Psoas muscle (tissue), 8 donors: ENCODE results near the gene SF3B2. TPM values are rescaled to one million over a fixed set of nuclear protein-coding genes. Genes with fewer than 3 reads are reported as not detected.

Source experiments
- ATAC-seq, 4 donors: fragments of 200-7000 bp; cut with Tn5 transposase; one replicate each; pipeline ENCODE4 v1.9.1; 2020; ENCODE audit warnings: moderate library complexity in 3 of 4, mild to moderate bottlenecking in 2 of 4
- DNase-seq, 2 donors: peaks; one replicate each; pipeline ENCODE4 v3.0.0-alpha.2; 2020
- H3K27ac ChIP-seq: fragments of 200-600 bp; one replicate; pipeline ENCODE4 v1.8.0; 2022
- H3K27me3 ChIP-seq, 3 donors: fragments of 200-600 bp in 1 of 3; one replicate each; pipeline versions ENCODE4 v1.6.1 to v1.8.0; 2013 to 2022; ENCODE audit warnings: low read length in 2 of 3, mild to moderate bottlenecking in 2 of 3, moderate library complexity in 1 of 3; ENCODE audit not compliant: insufficient read depth in 3 of 3
- H3K36me3 ChIP-seq, 2 donors: fragments of 200-600 bp in 1 of 2; one replicate each; pipeline versions ENCODE4 v1.6.1 to v1.8.0; 2013 to 2022; ENCODE audit warnings: low read depth in 1 of 2, mild to moderate bottlenecking in 1 of 2, moderate library complexity in 1 of 2; ENCODE audit not compliant: insufficient read depth in 1 of 2
- H3K4me1 ChIP-seq: fragments of 200-600 bp; one replicate; pipeline ENCODE4 v1.8.0; 2022
- H3K4me3 ChIP-seq: fragments of 200-600 bp; one replicate; pipeline ENCODE4 v1.8.0; 2022; ENCODE audit warnings: mild to moderate bottlenecking
- H3K9me3 ChIP-seq: fragments of 200-600 bp; one replicate; pipeline ENCODE4 v1.8.0; 2022
- WGBS, 3 donors: extraction: QIAGEN DNeasy Blood & Tissue Kit; methylation state at CpG; one replicate each; pipeline versions ENCODE4 v1.1.6 to v1.1.7; 2013; 5-methylcytosine and 5-hydroxymethylcytosine counted together
- intact Hi-C, 2 donors: fragments of 100-400 bp; cut with DNase I; formaldehyde crosslinking; loops; one replicate each; pipeline versions ENCODE4 v1.11.0 to v1.14.2; 2022
- polyA plus RNA-seq, 3 donors: library from polyadenylated mRNA; stranded (reverse); fragments of 200-250 nt; gene quantifications; one replicate each; pipeline ENCODE4 v1.2.3, GENCODE V29; 2013
- total RNA-seq, 4 donors: library from RNA; stranded (reverse); fragmentation: NEBNext Ultra II Directional in 2 of 4; extraction: Animal tissue kit (Norgen Biotek cat#: 25700) in 2 of 4; gene quantifications; one replicate each; pipeline versions ENCODE4 v1.2.1 to v1.2.4, GENCODE V29; 2021 to 2023
- TF ChIP-seq, protein P1 (sequence below): fragments of 200-600 bp; IDR thresholded peaks from one replicate; pipeline ENCODE4 v1.8.0; 2022; ENCODE audit warnings: antibody characterized with exemption
- donor health status: healthy with polysubstance abuse.
- donor health status: DM: no; HTN: no; CAD: no; lungs with moderate emphysema.
- donor health status: Bipolar disorder and iron deficiency.
- donor health status: healthy.
- donor health status: DM: yes; HTN: yes; CAD: no.
- donor health status: DM: no; HTN: no; CAD: no.
- donor health status: DM: no; HTN: no; CAD: no.
- donor health status: DM: yes; HTN: yes; CAD: no.

The SF3B2 gene
- total and polyA plus RNA-seq, 7 donors = 62.8 to 135 (median 90.8) TPM

DNA sequence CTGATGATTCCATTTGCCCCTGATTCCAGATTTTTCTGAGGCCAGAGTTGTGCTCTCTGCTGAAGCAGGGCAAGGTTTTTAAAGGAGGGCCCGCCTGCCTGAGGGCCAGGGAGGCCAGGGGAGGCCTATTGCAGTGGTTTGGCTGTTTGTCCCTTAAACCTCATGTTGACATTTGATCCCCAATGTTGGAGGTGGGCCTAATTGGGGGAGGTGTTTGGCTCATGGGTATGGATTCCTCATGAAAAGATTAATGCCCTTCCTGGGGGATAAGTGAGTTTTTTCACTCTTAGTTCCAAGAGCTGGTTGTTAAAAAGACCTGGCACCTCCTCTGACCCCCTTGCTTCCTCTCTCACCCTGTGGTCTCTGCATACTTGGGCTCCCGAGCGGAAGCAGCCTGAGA, 12.4 kb upstream of the SF3B2 start:
- ATAC-seq = no peak
- Histone ChIP-seq H3K27ac (no peak overlapping the region), H3K4me3 (no peak overlapping the region), H3K9me3 (no peaks in the 10 kb centered on the region), H3K36me3 (no peaks in the 10 kb centered on the region), H3K27me3 (peaks cover 0 to 1% (median 0%) of the 10 kb centered on the region in 3 donors), H3K4me1 (no peaks in the 10 kb centered on the region)
- 74 to 87% (median 77%) methylated on average over 3 of the region's 3 CpGs for WGBS, 3 donors
- TF ChIP-seq, protein P1, sequence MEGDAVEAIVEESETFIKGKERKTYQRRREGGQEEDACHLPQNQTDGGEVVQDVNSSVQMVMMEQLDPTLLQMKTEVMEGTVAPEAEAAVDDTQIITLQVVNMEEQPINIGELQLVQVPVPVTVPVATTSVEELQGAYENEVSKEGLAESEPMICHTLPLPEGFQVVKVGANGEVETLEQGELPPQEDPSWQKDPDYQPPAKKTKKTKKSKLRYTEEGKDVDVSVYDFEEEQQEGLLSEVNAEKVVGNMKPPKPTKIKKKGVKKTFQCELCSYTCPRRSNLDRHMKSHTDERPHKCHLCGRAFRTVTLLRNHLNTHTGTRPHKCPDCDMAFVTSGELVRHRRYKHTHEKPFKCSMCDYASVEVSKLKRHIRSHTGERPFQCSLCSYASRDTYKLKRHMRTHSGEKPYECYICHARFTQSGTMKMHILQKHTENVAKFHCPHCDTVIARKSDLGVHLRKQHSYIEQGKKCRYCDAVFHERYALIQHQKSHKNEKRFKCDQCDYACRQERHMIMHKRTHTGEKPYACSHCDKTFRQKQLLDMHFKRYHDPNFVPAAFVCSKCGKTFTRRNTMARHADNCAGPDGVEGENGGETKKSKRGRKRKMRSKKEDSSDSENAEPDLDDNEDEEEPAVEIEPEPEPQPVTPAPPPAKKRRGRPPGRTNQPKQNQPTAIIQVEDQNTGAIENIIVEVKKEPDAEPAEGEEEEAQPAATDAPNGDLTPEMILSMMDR = no peak
- intact Hi-C loops = no loop called here
- no peak for DNase-seq

DNA sequence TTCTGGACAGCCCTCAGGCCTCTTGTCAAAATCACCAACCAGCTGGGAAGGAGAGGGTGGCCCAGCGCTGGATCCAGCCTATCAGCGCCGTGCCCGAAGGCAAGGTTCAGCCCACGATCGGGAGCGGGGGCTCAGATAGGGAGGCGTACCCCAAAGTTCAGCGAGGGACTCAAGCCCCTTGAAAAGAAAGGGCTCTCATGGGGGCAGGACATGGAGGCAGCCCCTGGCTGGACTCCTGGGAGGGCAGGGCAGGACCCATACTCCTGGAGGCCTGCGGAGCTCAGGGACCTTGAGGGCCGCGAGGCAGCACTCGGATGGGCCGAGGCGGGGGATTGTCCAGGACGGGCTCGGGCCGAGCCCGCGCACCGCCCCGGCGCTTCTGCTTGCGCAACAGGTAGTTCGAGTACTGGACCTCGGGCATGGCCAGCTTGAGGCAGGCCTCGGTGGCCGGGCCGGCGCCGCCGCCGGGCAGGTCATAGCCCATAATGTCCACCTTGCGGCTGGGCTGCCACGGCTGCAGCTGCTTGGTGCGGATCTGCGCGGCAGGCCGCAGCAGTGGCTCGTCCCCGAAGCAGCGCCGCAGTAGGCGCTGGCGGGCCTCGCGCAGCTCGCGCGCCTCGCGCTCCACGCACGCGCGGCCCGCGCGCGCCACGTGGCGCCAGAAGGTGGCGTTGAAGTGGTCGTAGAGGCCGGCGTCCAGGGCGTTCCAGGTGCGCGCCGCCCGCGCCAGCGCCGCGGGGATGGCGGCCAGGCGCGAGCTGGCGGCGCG, 9.8 kb upstream of the SF3B2 start:
- no peak overlapping the region for H3K27ac ChIP-seq
- ATAC-seq (no peak), DNase-seq (no peak)
- intact Hi-C loops = no loop called here
- H3K4me3 ChIP-seq = no peak overlapping the region
- peaks cover 6% of the 10 kb centered on the region for H3K4me1 ChIP-seq
- H3K36me3 ChIP-seq = no peaks in the 10 kb centered on the region
- no peaks in the 10 kb centered on the region for H3K27me3 ChIP-seq
- no peaks in the 10 kb centered on the region for H3K9me3 ChIP-seq
- TF ChIP-seq, protein P1 = no peak
- 96 to 97% (median 96%) methylated on average over 78 to 81 of the region's 81 CpGs for WGBS, 3 donors

DNA sequence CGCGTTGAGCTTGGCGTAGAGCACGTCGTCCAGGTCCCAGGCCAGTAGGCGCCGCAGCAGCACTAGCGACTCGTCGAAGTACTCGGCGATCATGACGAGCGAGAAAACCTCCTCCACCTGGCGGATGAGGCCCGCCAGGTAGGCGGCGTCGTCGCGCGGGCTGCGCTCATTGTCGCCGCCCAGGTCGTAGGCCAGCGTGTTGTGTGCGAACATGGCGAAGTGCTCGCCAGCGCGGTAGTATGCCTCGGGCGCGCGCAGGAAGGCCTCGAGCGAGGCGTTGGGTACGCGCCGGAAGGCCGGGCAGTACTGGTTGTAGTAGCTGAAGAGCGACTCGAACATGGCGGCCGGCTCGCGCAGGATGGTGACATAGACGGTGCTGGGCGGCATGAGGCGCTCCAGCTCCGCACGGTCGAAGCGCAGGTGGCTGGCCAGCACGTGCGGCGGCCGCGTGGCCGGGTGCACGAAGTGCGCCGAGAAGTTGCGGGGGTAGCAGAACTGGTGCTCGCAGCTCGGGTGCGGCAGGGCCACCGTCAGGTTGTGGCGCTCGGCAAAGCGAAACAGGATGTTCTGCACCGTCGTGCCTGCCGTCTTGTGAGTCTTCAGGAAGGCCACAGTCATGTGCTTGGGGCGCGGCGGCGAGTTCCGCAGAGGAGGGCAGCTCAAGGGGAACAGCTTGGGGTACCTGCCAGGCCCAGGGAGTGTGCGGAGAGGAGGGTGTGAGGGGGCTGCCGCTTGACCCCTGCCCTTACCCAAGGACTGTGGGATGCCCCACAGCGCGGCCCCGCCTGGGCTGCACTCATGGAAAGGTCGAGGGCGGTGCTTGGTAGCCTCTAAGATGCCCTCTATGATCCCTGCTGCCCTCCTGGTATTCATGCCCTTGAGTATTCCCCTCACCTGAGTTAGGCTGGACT, 8.9 kb upstream of the SF3B2 start:
- Histone ChIP-seq H3K4me1 (peaks cover 6% of the 10 kb centered on the region), H3K27ac (no peak overlapping the region), H3K9me3 (no peaks in the 10 kb centered on the region), H3K27me3 (no peaks in the 10 kb centered on the region), H3K36me3 (no peaks in the 10 kb centered on the region), H3K4me3 (no peak overlapping the region)
- WGBS, 3 donors = 97% methylated on average over 87 to 88 of the region's 88 CpGs
- ATAC-seq (no peak), DNase-seq (no peak)
- TF ChIP-seq, protein P1 = no peak
- intact Hi-C loops = no loop called here

DNA sequence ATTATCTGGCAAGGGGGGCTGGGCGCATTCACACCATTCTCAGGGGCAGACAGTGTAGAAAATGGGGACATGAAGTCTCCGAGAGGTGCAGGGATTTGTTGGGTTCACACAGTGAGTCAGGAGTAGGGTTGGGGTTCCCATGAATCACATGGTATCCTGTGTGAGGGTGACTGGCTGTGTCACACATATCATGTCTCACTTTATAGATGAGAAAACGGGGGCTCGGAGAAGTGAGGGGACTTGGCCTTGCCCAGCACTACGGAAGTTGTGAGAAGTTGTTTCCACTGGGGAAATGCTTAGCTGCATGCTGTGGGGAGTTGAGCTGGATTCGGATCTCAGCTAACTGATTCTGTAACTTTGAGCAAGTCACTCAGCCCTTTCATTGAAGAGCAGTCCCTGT, 7.4 kb upstream of the SF3B2 start:
- H3K27ac ChIP-seq = no peak overlapping the region
- H3K9me3 ChIP-seq = no peaks in the 10 kb centered on the region
- H3K4me3 ChIP-seq = peak overlapping the region; percentile 11
- H3K36me3 ChIP-seq = no peaks in the 10 kb centered on the region
- intact Hi-C loops = no loop called here
- peaks cover 0 to 7% (median 4%) of the 10 kb centered on the region in 3 donors for H3K27me3 ChIP-seq
- peaks cover 6% of the 10 kb centered on the region for H3K4me1 ChIP-seq
- WGBS, 3 donors = 57 to 70% (median 63%) methylated on average over 6 of the region's 6 CpGs
- DNase-seq (no peak), ATAC-seq (peak in 1 of 4 donors; percentile 11)
- TF ChIP-seq, protein P1 = no peak
